HG02973 (cell line): Measurements from ENCODE around the gene SMAD3.

Experiments
- ATAC-seq: cut with Tn5 transposase; IDR thresholded peaks from one replicate; pipeline ENCODE4 v1.9.1; 2021; ENCODE audit warnings: moderate library complexity; ENCODE audit not compliant: unreplicated experiment

SMAD3 gene

GRCh38 chr15:67216859-67217258 lies 151.5 kb downstream of the SMAD3 start:
- no peak for ATAC-seq

- ATAC-seq = no peak
These were observed 153.0 kb downstream of the SMAD3 start for GRCh38 chr15:67218428-67218827.

- no peak for ATAC-seq
These were observed 153.9 kb downstream of the SMAD3 start for GRCh38 chr15:67219288-67219687.

GRCh38 chr15:67224889-67225288 lies 159.5 kb downstream of the SMAD3 start:
- no peak for ATAC-seq

- no peak for ATAC-seq
These were observed 159.9 kb downstream of the SMAD3 start for GRCh38 chr15:67225336-67225735.

- no peak for ATAC-seq
These were observed 162.0 kb downstream of the SMAD3 start for GRCh38 chr15:67227431-67227830.

- ATAC-seq = no peak
These were observed 162.4 kb downstream of the SMAD3 start for GRCh38 chr15:67227846-67228245.

- ATAC-seq = no peak
These were observed 162.9 kb downstream of the SMAD3 start for GRCh38 chr15:67228286-67228685.

- ATAC-seq = no peak
These were observed 165.1 kb downstream of the SMAD3 start for GRCh38 chr15:67230504-67230903.

GRCh38 chr15:67232591-67232990 lies 167.2 kb downstream of the SMAD3 start:
- ATAC-seq = no peak

- ATAC-seq = no peak
These were observed 175.1 kb downstream of the SMAD3 start for GRCh38 chr15:67240235-67241131.

- peak; percentile 70 for ATAC-seq
These were observed 175.9 kb downstream of the SMAD3 start for GRCh38 chr15:67241132-67241855.

GRCh38 chr15:67242708-67243111 lies 177.3 kb downstream of the SMAD3 start:
- no peak for ATAC-seq
